Progenitor cell of endocrine pancreas (in vitro differentiated cells): ENCODE results near the gene TMEM129. TPM values are rescaled to one million over a fixed set of nuclear protein-coding genes. Genes with fewer than 3 reads are reported as not detected.

Experiments used
- DNase-seq: peaks from one replicate; pipeline ENCODE4 v3.0.0; 2021; ENCODE audit warnings: low spot score; ENCODE audit not compliant: unreplicated experiment
- H3K27ac Mint-ChIP-seq: 2 replicates; pipeline ENCODE4 v1.8.0; 2021; ENCODE audit warnings: mild to moderate bottlenecking, moderate library complexity, mixed read lengths
- H3K27me3 Mint-ChIP-seq: 2 replicates; pipeline ENCODE4 v1.8.0; 2021; ENCODE audit warnings: mixed read lengths
- H3K36me3 Mint-ChIP-seq: 2 replicates; pipeline ENCODE4 v1.8.0; 2022; ENCODE audit warnings: mixed read lengths; ENCODE audit not compliant: insufficient read depth
- H3K4me1 Mint-ChIP-seq: 2 replicates; pipeline ENCODE4 v1.8.0; 2021; ENCODE audit warnings: low read depth, mixed read lengths
- H3K4me3 Mint-ChIP-seq: 2 replicates; pipeline ENCODE4 v1.8.0; 2021; ENCODE audit warnings: low read depth, mild to moderate bottlenecking, moderate library complexity, mixed read lengths
- H3K9me3 Mint-ChIP-seq: 2 replicates; pipeline ENCODE4 v1.8.0; 2021; ENCODE audit warnings: low read depth, mixed read lengths
- CTCF ChIP-seq: fragments of 200-600 bp; sonication (generic); IDR thresholded peaks from one replicate; pipeline ENCODE4 v1.5.0; 2021; ENCODE audit warnings: antibody characterized with exemption, mild to moderate bottlenecking; ENCODE audit not compliant: unreplicated experiment
- total RNA-seq: library from RNA; stranded (reverse); gene quantifications from 2 replicates; pipeline ENCODE4 v1.2.1, GENCODE V29; 2021

TMEM129 gene
- total RNA-seq, 1 donor from 2014 or later: 30.0 TPM

GRCh38 chr4:1668488-1668840 lies 52.7 kb downstream of the TMEM129 start:
- H3K36me3 Mint-ChIP-seq: no peaks in the 10 kb centered on the region
- H3K9me3 Mint-ChIP-seq: no peaks in the 10 kb centered on the region
- H3K27ac Mint-ChIP-seq: no peak overlapping the region
- DNase-seq: no peak
- H3K4me3 Mint-ChIP-seq: no peak overlapping the region
- no peaks in the 10 kb centered on the region for H3K27me3 Mint-ChIP-seq
- TF ChIP-seq CTCF: no peak
- no peaks in the 10 kb centered on the region for H3K4me1 Mint-ChIP-seq

GRCh38 chr4:1667273-1667672 lies 53.9 kb downstream of the TMEM129 start:
- no peak for DNase-seq
- Mint-ChIP-seq H3K9me3 (no peaks in the 10 kb centered on the region), H3K27ac (no peak overlapping the region), H3K4me1 (no peaks in the 10 kb centered on the region), H3K4me3 (no peak overlapping the region), H3K27me3 (no peaks in the 10 kb centered on the region), H3K36me3 (no peaks in the 10 kb centered on the region)
- no peak for TF ChIP-seq CTCF

- no peak for DNase-seq
- TF ChIP-seq CTCF: no peak
- Mint-ChIP-seq H3K27ac (no peak overlapping the region), H3K4me3 (no peak overlapping the region), H3K36me3 (no peaks in the 10 kb centered on the region), H3K27me3 (no peaks in the 10 kb centered on the region), H3K9me3 (no peaks in the 10 kb centered on the region), H3K4me1 (no peaks in the 10 kb centered on the region)
These were observed 54.7 kb downstream of the TMEM129 start for GRCh38 chr4:1666391-1666790.

Other genes starting within 250 kb of the TMEM129 start
- gene FAM53A, start 37.0 kb downstream of the TMEM129 start, total RNA-seq: 2.4 and 3.0 TPM in 2 replicates
- 54.3 and 56.5 TPM in 2 replicates for gene SLBP, start 9.0 kb downstream of the TMEM129 start, total RNA-seq
- 56.2 and 58.3 TPM in 2 replicates for gene TACC3, start 198 bp upstream of the TMEM129 start, total RNA-seq
- gene FGFR3, start 72.0 kb upstream of the TMEM129 start, total RNA-seq: 169 and 185 TPM in 2 replicates
- 46.1 and 51.2 TPM in 2 replicates for gene LETM1, start 134.8 kb upstream of the TMEM129 start, total RNA-seq
- 212 and 214 TPM in 2 replicates for gene NSD2, start 150.1 kb upstream of the TMEM129 start, total RNA-seq